Erythroblast (primary cell): ENCODE data around the gene SH2D1A.

Experiments used
- DNase-seq, 2 experiments: peaks; one replicate each; lab custom pipeline; 2025; lab: John Stamatoyannopoulos, UW
- GATA1 ChIP-seq: IDR thresholded peaks from 2 replicates; pipeline ENCODE4 v1.6.1; 2011; ENCODE audit warnings: low read depth, mild to moderate bottlenecking, control low read depth, low read length, moderate library complexity
- POLR2A ChIP-seq: IDR thresholded peaks from 2 replicates; pipeline ENCODE4 v1.6.1; 2011; ENCODE audit warnings: mild to moderate bottlenecking, low read length

The SH2D1A gene

GRCh38 chrX:124415115-124415800 is 68.9 kb downstream of the SH2D1A start:
- DNase-seq: no peak
- TF ChIP-seq GATA1 (no peak), POLR2A (no peak)

DNA sequence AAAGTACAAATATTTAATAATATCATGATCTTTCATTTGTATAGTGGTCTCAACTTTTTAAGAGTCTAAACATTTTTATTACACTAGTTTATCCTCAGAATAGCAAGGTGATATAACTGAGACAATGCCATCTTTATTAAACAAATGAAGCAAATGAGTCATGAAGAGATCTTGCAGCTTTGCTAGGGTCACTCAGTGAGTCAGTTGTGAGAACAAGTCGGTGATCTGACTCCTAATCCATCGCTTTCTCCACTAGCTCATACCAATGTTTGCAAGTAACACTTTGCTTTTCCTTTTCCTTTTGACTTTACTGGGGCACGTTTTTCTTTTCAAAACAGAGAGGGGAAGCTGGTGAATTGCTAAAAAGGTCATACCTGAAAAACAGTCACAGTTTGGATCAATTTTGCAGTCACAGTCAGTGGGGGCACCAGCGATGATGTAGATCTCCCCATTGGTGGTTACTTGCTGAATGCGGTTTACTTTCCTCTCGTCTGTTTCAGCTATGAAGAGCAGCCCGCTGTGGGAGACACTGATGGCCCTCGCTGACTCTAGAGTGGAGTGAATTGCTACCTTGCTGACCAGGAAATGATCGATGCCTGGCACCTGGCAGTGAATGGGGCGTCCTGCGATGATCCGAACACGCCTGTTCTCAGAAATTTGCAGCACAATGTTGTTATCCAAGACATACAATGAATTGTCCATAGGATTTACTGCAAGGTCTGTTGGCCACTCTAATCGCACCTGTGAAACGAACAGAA is 75.7 kb downstream of the SH2D1A start:
- DNase-seq: no peak
- TF ChIP-seq POLR2A (no peak), GATA1 (no peak)
